RWPE2 (cell line): ENCODE measurements around the gene AGMAT.

Source experiments
- ATAC-seq: fragments of 200-7000 bp; cut with Tn5 transposase; 3 replicates; pipeline ENCODE4 v1.9.1; 2021; ENCODE audit warnings: low read depth
- DNase-seq: peaks from one replicate; pipeline ENCODE4 v3.0.0-alpha.2; 2020; ENCODE audit warnings: low spot score
- H3K27ac ChIP-seq: fragments of 450-650 bp; 2 replicates; pipeline ENCODE4 v1.5.1; 2017; ENCODE audit warnings: mild to moderate bottlenecking; ENCODE audit not compliant: poor library complexity, severe bottlenecking
- H3K27me3 ChIP-seq: fragments of 250-450 bp; sonication (Bioruptor Pico); 2 replicates; pipeline ENCODE4 v1.5.1; 2021; ENCODE audit warnings: mild to moderate bottlenecking, moderate library complexity; ENCODE audit not compliant: insufficient read depth, poor library complexity, severe bottlenecking
- H3K36me3 ChIP-seq: fragments of 250-450 bp; sonication (Bioruptor Pico); 2 replicates; pipeline ENCODE4 v1.5.1; 2020; ENCODE audit warnings: low read depth, mild to moderate bottlenecking, moderate library complexity
- H3K4me1 ChIP-seq: fragments of 250-450 bp; sonication (Bioruptor Pico); 2 replicates; pipeline ENCODE4 v1.5.1; 2021; ENCODE audit warnings: mild to moderate bottlenecking, moderate library complexity; ENCODE audit not compliant: insufficient read depth, poor library complexity, severe bottlenecking
- H3K4me3 ChIP-seq: fragments of 250-450 bp; sonication (Bioruptor Pico); 2 replicates; pipeline ENCODE4 v1.5.1; 2021; ENCODE audit warnings: mild to moderate bottlenecking, moderate library complexity; ENCODE audit not compliant: severe bottlenecking
- H3K9me3 ChIP-seq: fragments of 250-450 bp; sonication (Bioruptor Pico); 2 replicates; pipeline ENCODE4 v1.5.1; 2021; ENCODE audit warnings: mild to moderate bottlenecking, moderate library complexity; ENCODE audit not compliant: severe bottlenecking
- CTCF ChIP-seq: fragments of 450-650 bp; IDR thresholded peaks from one replicate; pipeline ENCODE4 v1.5.1; 2017; ENCODE audit warnings: mild to moderate bottlenecking, moderate library complexity; ENCODE audit not compliant: poor library complexity, severe bottlenecking

Gene AGMAT

GRCh38 chr1:15574741-15575140 lies 10.1 kb downstream of the AGMAT start:
- Histone ChIP-seq H3K4me1 (no peaks in the 10 kb centered on the region), H3K36me3 (peaks cover 15% of the 10 kb centered on the region), H3K27me3 (no peaks in the 10 kb centered on the region), H3K27ac (no peak overlapping the region), H3K4me3 (no peak overlapping the region), H3K9me3 (no peaks in the 10 kb centered on the region)
- ATAC-seq = no peak
- no peak for DNase-seq
- no peak for TF ChIP-seq CTCF

- ATAC-seq = no peak
- Histone ChIP-seq H3K27me3 (no peaks in the 10 kb centered on the region), H3K4me3 (no peak overlapping the region), H3K36me3 (peaks cover 27% of the 10 kb centered on the region), H3K27ac (no peak overlapping the region), H3K4me1 (no peaks in the 10 kb centered on the region), H3K9me3 (no peaks in the 10 kb centered on the region)
- no peak for DNase-seq
- TF ChIP-seq CTCF = no peak
Measured at GRCh38 chr1:15573477-15573876, 11.4 kb downstream of the AGMAT start.

GRCh38 chr1:15571266-15571665 lies 13.6 kb downstream of the AGMAT start:
- H3K4me1 ChIP-seq = no peaks in the 10 kb centered on the region
- H3K4me3 ChIP-seq = no peak overlapping the region
- no peak for TF ChIP-seq CTCF
- H3K27ac ChIP-seq = no peak overlapping the region
- DNase-seq (no peak), ATAC-seq (no peak)
- H3K27me3 ChIP-seq = no peaks in the 10 kb centered on the region
- no peaks in the 10 kb centered on the region for H3K9me3 ChIP-seq
- H3K36me3 ChIP-seq = peaks cover 48% of the 10 kb centered on the region

- DNase-seq (no peak), ATAC-seq (no peak)
- Histone ChIP-seq H3K36me3 (peaks cover 52% of the 10 kb centered on the region), H3K4me1 (no peaks in the 10 kb centered on the region), H3K9me3 (no peaks in the 10 kb centered on the region), H3K4me3 (no peak overlapping the region), H3K27ac (no peak overlapping the region), H3K27me3 (no peaks in the 10 kb centered on the region)
- no peak for TF ChIP-seq CTCF
Measured at GRCh38 chr1:15570861-15571260, 14.0 kb downstream of the AGMAT start.

GRCh38 chr1:15568387-15569073 lies 16.3 kb downstream of the AGMAT start:
- TF ChIP-seq CTCF = no peak
- no peaks in the 10 kb centered on the region for H3K27me3 ChIP-seq
- no peak overlapping the region for H3K4me3 ChIP-seq
- ATAC-seq (no peak), DNase-seq (no peak)
- H3K27ac ChIP-seq = no peak overlapping the region
- no peaks in the 10 kb centered on the region for H3K4me1 ChIP-seq
- peaks cover 71% of the 10 kb centered on the region for H3K36me3 ChIP-seq
- no peaks in the 10 kb centered on the region for H3K9me3 ChIP-seq
